Neuron (in vitro differentiated cells): ENCODE data around the gene UROC1.

Experiments
- H2AFZ ChIP-seq: one replicate; pipeline ENCODE4 v1.6.1; 2013; ENCODE audit warnings: low read depth, mild to moderate bottlenecking, inconsistent platforms, low read length, moderate library complexity
- H3K27me3 ChIP-seq: one replicate; pipeline ENCODE4 v1.6.1; 2013; ENCODE audit warnings: low read length; ENCODE audit not compliant: insufficient read depth
- H3K36me3 ChIP-seq: one replicate; pipeline ENCODE4 v1.6.1; 2013; ENCODE audit warnings: low read length; ENCODE audit not compliant: insufficient read depth
- H3K4me1 ChIP-seq: one replicate; pipeline ENCODE4 v1.6.1; 2013; ENCODE audit warnings: low read length; ENCODE audit not compliant: insufficient read depth
- H3K4me3 ChIP-seq: 2 replicates; pipeline ENCODE4 v1.5.1; 2013; ENCODE audit warnings: mild to moderate bottlenecking, low read length, moderate library complexity
- H3K9me3 ChIP-seq: one replicate; pipeline ENCODE4 v1.6.1; 2013; ENCODE audit warnings: low read length

Gene UROC1

DNA sequence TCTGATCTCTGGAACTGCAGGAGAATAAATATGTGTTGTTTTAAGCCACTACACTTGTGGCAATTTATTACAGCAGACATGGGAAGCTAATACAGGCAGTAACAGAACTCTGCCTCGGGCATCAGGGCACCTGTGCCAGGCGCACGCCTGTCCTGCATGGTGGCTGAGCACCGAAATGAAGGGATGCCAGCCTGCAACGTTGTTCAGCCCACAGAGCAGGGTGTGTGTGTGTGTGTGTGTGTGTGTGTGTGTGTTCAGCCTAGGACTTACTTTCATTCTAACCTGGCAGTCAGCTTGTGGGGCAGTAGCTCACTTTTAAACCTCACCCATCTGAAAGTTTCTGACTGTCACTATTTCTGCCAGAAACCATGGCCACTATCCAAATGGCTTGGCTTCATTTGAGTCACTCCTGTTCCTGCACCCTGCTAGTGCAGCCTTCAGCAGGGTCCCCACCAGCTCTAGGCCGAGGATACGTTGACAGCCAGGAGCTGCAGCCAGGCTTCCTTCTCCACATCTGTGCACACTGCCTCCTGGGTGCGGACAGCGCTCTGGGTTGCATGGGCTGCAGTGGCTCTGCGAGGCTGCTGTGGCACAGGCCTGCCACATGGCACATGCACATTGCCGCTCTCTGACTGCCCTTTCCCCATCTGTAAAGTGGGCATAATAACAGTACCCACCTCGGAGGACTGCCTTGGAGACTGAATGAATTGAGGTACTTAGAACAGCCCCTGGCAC lies 4.5 kb downstream of the UROC1 start:
- no peak overlapping the region for H2AFZ ChIP-seq
- H3K27me3 ChIP-seq, result peaks cover 22% of the 10 kb centered on the region
- H3K4me1 ChIP-seq, result no peaks in the 10 kb centered on the region
- H3K9me3 ChIP-seq, result no peaks in the 10 kb centered on the region
- no peak overlapping the region for H3K4me3 ChIP-seq
- H3K36me3 ChIP-seq, result no peaks in the 10 kb centered on the region

DNA sequence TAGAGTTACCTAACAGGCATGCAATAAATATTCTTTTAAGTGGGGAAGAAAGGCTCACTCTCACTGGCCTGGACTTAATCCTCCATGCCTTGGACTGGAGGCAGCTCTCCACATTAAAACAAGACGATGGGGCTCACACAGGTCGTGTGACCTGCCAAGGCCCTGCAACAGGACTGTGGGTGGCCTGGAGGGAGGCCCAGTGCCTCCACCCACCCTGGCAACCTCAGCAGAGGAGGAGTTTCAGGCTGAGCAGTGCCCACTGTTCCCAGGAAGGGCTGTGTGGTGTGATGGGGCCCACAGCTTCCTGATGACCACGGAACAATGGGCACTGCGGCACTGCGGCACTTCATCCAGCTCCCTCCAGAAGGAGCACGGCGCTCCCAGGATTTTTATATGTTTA lies 5.5 kb downstream of the UROC1 start:
- Histone ChIP-seq H3K4me1 (no peaks in the 10 kb centered on the region), H3K27me3 (peaks cover 22% of the 10 kb centered on the region), H3K9me3 (no peaks in the 10 kb centered on the region)

DNA sequence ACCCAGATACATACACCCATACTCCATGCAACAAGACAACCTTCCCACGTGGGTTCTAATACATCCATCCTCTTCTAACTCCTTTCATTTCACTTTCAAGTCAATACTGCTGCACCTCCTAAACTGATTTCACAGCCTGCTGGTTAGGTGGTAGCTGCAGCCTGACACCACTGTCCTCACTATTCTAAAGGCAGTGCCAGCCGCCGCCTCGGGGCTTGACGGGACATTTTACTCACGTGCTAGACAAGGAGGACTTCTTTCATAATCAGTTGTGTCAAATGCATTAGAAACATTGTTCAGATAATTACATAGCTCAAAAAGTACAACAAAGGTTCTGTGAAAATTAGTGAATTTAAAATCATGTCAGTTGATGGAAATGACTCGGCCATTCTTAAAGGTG lies 6.3 kb downstream of the UROC1 start:
- H3K4me3 ChIP-seq, result no peak overlapping the region
- no peaks in the 10 kb centered on the region for H3K4me1 ChIP-seq
- peaks cover 22% of the 10 kb centered on the region for H3K27me3 ChIP-seq
- H2AFZ ChIP-seq, result no peak overlapping the region
- no peaks in the 10 kb centered on the region for H3K9me3 ChIP-seq
- H3K36me3 ChIP-seq, result no peaks in the 10 kb centered on the region

More for the DNA sequence above, 5.5 kb downstream of the UROC1 start:
- Histone ChIP-seq H2AFZ (no peak overlapping the region), H3K36me3 (no peaks in the 10 kb centered on the region), H3K4me3 (no peak overlapping the region)

DNA sequence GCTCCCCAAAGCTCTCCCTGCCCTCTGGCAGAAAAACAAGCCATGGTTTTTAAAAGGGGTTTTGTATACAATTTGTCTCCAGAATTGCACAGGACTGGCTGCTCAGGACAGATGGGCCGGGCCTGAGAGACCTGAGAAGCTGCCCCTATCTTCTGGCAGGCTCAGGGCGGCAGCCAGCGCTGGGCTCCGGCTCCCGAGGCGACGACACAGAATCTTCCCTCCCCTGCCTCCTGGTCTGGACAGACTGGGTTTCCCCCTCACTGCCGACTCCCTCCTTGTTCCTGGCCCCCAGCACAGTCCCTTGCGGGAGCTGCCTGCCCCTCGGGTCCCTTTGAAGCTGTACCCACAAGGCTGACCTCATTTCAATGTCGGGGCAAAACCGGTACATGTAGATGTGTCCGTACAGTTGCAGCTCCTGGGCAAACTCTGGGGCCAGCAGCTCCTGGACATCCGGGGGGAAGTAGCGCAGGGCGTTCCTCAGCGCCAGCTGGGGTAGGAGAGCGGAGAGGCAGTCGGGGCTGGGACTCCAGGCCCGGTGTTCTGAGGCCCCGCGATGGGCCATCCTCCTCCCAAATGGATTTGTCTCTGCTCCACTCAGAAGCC lies 7.2 kb downstream of the UROC1 start:
- peaks cover 24% of the 10 kb centered on the region for H3K27me3 ChIP-seq
- H3K36me3 ChIP-seq, result no peaks in the 10 kb centered on the region
- H2AFZ ChIP-seq, result no peak overlapping the region
- H3K4me1 ChIP-seq, result no peaks in the 10 kb centered on the region
- no peaks in the 10 kb centered on the region for H3K9me3 ChIP-seq
- no peak overlapping the region for H3K4me3 ChIP-seq

DNA sequence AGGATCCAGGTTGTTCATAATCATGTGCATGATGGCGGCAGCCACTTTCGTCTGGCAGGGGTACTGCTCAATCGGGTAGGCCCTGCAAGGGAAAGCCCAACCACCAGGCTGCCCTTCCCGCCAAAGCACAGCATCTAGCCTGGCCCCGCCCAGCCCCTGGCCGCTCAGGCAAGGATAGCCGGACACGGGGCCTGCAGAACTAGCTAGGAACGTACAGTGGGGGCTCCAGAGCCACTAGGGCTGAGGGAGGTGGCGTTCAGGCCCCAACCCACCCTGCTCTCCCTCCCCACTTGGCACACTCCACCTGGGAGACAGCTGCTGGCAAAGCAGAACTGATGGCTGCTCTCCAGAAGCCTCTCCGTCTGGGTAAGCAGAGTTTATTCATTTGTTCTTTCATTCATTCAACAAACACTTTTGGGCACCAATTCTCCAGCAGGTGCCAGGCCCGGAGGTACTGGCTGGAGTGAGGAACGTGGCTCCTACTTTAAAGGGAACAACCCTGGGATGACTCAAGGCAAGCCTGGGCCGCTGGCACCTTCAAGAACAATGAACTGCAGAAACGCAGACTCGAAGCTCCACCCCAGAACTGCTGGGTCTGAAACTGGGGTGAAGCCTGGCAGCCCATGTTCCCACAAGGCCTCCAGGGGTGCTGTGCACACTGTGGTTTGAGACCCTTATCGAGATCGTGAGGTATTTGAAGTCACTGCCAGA lies 7.8 kb downstream of the UROC1 start:
- H3K4me1 ChIP-seq, result no peaks in the 10 kb centered on the region
- H3K27me3 ChIP-seq, result peaks cover 24% of the 10 kb centered on the region
- no peaks in the 10 kb centered on the region for H3K36me3 ChIP-seq
- H3K9me3 ChIP-seq, result no peaks in the 10 kb centered on the region
- no peak overlapping the region for H3K4me3 ChIP-seq
- H2AFZ ChIP-seq, result no peak overlapping the region

DNA sequence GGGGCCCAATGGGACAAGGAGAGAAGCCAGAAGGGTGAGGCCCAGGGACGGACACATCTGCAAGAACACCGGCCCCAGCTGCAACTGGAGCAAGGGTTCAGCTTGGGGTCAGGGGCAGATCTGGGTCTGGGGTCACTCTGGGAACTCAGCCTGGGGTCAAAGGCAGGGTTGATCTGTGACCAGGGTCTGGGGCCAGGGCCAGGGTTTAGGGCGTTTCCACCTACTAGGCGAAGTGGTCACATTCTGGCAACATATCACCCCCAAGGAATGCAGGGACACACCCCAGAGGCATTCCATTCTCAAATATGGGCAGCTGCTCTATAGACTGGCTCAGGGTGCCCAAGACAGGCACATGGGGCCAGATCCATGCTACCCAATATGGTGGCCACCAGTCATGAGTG lies 9.0 kb downstream of the UROC1 start:
- Histone ChIP-seq H3K4me3 (no peak overlapping the region), H3K27me3 (peaks cover 23% of the 10 kb centered on the region), H3K4me1 (no peaks in the 10 kb centered on the region), H3K9me3 (no peaks in the 10 kb centered on the region), H3K36me3 (no peaks in the 10 kb centered on the region), H2AFZ (no peak overlapping the region)

DNA sequence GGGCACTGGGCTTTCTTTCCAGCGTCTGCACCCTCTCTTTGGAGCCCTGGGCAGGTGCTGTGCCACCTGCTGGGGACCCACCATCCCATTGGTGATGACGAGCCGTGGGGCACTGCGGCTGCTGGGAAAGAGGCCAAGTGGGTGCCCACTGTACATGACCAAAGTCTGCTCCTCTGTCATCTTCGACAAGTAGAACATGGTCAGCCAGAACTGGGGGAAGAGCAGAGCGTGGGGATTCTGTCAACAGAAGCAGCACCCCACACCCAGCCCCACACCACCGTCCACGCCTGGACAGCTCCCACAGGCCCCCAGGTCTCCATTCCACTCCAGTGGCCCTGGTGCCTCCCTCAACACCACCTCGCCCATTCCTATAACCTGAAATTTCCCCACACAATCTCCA lies 9.7 kb downstream of the UROC1 start:
- peaks cover 16% of the 10 kb centered on the region for H3K27me3 ChIP-seq
- no peaks in the 10 kb centered on the region for H3K36me3 ChIP-seq
- H3K4me3 ChIP-seq, result no peak overlapping the region
- no peaks in the 10 kb centered on the region for H3K4me1 ChIP-seq
- H3K9me3 ChIP-seq, result no peaks in the 10 kb centered on the region
- no peak overlapping the region for H2AFZ ChIP-seq

DNA sequence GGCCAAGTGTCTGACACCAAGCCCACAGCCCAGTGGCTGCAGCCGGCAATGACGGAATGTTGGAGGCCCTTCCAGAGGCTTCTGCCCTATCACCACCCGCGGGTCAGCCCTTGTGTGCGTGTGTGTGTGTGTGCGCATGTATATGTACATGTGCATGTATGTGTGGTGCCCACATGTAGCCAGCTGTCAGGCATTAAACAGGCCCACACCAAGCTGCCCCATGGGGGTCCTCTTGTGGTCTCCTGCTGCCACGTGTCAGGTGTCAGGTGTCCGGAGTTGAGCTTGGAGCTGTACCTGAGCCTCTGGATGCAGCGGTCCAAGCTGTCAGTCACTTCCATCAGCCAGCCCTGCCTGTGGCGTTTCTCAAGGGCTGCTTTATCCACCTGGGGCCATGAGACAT lies 13.9 kb downstream of the UROC1 start:
- Histone ChIP-seq H2AFZ (no peak overlapping the region), H3K4me1 (peaks cover 8% of the 10 kb centered on the region), H3K36me3 (no peaks in the 10 kb centered on the region), H3K4me3 (no peak overlapping the region), H3K9me3 (no peaks in the 10 kb centered on the region), H3K27me3 (peaks cover 2% of the 10 kb centered on the region)

DNA sequence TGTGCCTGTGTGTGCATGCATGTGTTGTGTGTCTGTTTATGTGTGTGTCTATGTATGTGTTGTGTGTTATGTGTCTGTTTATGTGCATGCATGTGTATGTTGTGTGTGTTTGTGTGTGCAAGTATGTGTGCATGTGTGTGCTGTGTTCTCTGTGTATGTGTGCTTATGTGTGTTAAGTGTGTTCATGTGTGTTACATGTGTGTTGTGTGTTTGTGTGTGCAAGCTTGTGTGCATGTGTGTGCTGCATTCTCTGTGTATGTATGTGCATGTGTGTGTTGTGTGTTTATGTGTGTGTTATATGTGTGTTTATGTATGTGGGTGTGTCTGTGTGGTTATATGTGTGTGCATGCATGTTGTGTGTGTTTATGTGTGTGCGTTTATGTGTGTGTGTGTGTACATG lies 14.9 kb downstream of the UROC1 start:
- Histone ChIP-seq H3K27me3 (peaks cover 2% of the 10 kb centered on the region), H3K4me3 (no peak overlapping the region), H3K36me3 (no peaks in the 10 kb centered on the region), H2AFZ (no peak overlapping the region), H3K9me3 (no peaks in the 10 kb centered on the region), H3K4me1 (peaks cover 8% of the 10 kb centered on the region)

DNA sequence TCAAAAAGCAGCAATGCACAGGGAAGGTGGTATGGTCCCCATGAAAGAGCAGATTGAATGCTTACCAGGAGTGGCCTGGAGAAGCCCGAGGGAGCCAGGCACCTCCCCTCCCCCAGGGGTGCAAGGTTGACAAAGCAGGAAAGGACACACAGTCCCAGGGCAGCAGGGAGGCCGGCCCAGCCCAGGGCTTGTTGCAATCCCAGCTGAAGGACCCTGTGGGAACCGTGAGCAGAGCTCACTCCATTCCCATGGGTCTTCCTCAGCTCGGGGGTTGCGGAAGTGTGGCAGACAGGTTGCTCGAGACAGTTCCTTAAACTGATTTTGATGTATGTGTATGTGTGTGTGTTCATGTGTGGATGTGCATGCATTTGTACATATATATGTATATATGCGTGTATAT lies 15.8 kb downstream of the UROC1 start:
- Histone ChIP-seq H3K4me1 (peaks cover 8% of the 10 kb centered on the region), H3K9me3 (no peaks in the 10 kb centered on the region), H2AFZ (no peak overlapping the region), H3K36me3 (no peaks in the 10 kb centered on the region), H3K27me3 (peaks cover 2% of the 10 kb centered on the region), H3K4me3 (no peak overlapping the region)

DNA sequence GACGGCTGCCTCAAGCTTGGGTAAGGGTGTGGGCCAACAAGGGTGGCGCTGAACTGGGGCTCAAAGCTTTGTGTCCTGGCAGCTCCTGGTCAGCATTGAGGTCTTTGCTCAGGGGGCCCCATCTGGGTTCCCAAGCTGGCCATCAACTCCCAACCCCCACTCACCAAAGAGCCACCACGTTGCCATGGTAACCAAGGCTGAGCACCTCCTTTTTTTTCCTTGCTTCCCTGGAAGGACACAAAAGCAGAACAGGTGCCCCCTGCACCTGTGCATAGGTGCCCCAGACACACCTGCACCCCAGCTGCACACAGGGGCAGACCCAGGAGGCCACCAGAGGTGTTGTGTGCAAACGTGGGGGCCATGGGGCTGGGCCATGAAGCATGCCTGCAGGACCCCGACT lies 16.5 kb downstream of the UROC1 start:
- Histone ChIP-seq H3K9me3 (no peaks in the 10 kb centered on the region), H3K27me3 (peaks cover under 1% of the 10 kb centered on the region), H3K36me3 (no peaks in the 10 kb centered on the region), H2AFZ (no peak overlapping the region), H3K4me3 (no peak overlapping the region), H3K4me1 (peaks cover 8% of the 10 kb centered on the region)

DNA sequence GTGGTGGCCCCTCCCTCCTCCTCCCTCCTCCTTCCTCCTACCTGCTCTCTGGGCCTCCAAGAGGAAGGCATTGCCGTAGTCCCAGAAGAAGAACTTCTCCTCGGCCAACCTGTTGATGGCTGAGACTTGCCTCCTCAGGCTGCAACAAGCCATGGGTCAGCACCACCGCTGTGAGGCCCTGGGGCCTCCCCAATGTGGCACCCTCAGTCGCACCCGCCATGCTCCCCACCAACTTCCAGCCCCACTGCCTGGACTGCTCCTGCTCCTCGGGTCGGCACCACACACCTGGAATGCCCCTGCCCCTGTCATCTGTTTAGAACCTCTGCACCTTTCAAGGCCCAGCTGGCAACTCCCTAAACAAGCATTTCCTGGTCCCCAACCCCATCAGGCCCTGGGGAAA lies 17.6 kb downstream of the UROC1 start:
- Histone ChIP-seq H3K4me3 (no peak overlapping the region), H3K36me3 (no peaks in the 10 kb centered on the region), H3K9me3 (no peaks in the 10 kb centered on the region), H2AFZ (no peak overlapping the region), H3K4me1 (peaks cover 8% of the 10 kb centered on the region), H3K27me3 (no peaks in the 10 kb centered on the region)

DNA sequence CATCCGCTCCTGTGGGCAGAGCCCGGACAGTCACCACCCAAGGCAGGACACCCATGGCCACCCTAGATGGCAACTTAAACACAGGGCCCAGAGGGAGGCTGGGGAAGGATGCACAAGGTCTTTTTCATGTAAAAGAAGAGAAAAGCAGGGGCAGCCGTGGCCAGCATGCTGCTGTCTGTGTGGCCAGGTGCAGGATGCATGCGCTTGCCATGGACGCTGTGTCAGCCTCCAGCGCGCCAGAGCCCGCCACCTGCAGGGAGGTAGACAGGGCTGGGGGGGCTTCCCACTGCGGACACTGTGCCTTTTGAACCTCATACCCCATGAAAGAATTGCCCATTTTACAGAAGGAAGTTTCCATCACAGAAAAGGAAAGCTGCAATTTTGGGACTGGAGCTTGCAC lies 18.2 kb downstream of the UROC1 start:
- H3K27me3 ChIP-seq, result peaks cover 2% of the 10 kb centered on the region
- H3K4me1 ChIP-seq, result peaks cover 8% of the 10 kb centered on the region
- no peaks in the 10 kb centered on the region for H3K9me3 ChIP-seq
- no peak overlapping the region for H3K4me3 ChIP-seq
- no peak overlapping the region for H2AFZ ChIP-seq
- H3K36me3 ChIP-seq, result no peaks in the 10 kb centered on the region
